GM12872 (cell line): ENCODE data around the gene S100Z.

ENCODE experiments used
- TF ChIP-seq, protein P1 (sequence below): IDR thresholded peaks from 3 replicates; pipeline ENCODE4 v1.5.1; 2011; ENCODE audit warnings: low read depth, mild to moderate bottlenecking, low read length, moderate library complexity; ENCODE audit not compliant: insufficient read depth

S100Z gene

DNA sequence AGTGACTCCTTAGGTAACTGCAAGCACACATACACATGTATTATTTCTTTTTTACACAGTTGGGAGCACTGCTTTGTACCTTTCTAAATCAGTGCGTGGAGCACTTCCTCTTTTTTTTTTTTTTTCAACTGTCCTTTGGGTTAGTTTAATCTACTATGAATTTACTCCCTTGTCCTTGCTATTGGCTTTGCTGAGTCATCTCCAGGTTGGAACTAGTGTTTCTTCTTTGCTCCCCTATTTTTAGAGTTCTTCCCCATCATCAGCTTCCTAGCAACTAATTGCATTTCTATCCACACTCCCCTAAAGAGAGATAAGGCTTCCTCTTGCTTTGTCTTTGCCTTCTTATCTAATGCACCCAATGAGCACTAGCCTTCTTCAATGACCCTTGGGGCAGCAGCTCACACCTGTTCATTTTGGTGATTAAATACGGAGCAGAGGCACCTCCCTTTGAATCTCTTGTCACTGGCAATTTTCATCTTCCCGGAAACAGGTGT, 24.3 kb downstream of the S100Z start:
- TF ChIP-seq, protein P1, sequence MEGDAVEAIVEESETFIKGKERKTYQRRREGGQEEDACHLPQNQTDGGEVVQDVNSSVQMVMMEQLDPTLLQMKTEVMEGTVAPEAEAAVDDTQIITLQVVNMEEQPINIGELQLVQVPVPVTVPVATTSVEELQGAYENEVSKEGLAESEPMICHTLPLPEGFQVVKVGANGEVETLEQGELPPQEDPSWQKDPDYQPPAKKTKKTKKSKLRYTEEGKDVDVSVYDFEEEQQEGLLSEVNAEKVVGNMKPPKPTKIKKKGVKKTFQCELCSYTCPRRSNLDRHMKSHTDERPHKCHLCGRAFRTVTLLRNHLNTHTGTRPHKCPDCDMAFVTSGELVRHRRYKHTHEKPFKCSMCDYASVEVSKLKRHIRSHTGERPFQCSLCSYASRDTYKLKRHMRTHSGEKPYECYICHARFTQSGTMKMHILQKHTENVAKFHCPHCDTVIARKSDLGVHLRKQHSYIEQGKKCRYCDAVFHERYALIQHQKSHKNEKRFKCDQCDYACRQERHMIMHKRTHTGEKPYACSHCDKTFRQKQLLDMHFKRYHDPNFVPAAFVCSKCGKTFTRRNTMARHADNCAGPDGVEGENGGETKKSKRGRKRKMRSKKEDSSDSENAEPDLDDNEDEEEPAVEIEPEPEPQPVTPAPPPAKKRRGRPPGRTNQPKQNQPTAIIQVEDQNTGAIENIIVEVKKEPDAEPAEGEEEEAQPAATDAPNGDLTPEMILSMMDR: no peak

DNA sequence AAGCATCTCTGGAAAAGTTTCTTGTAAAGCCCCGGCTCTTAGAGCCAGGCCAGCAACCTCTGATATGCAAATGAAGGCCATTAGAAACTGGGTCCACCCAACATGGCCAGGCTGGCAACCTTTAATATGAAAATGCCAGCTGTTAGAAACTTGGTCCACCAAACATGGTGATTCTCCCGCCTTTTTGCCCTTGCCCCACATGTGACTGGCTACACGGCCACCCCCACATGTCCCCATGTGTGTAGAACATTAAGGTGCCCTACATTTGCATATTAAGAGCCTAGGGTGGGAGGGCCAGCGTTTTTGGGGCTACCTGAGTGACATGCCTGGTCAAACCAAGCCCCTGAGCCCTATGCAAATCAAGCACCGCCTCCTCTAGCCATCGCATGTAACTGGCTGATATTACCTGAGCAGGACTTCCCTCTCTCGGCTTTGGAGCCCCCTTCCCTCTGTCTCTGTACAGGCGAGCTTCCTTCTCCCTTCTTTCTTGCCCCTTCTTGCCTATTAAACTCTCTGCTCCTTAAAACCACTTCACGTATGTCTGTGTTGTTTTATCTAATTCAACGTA, 39.0 kb downstream of the S100Z start:
- TF ChIP-seq, protein P1: no peak

DNA sequence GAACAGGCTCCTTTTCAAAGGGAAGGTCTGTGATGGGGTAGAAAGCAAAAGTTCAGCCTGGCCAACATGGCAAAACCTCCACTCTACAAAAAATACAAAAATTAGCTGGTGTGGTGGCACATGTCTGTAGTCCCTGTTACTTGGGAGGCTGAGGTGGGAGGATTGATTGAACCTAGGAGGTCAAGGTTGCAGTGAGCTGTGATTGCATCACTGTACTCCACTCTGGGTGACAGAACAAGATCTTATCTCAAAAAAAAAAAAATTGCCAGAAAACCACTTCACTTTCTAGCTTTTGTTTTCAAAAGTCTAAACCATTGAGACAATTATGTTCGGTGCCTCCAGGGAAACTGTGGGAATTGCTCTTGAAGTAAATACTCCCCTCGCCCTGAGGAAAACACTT, 43.5 kb downstream of the S100Z start:
- TF ChIP-seq, protein P1: no peak

DNA sequence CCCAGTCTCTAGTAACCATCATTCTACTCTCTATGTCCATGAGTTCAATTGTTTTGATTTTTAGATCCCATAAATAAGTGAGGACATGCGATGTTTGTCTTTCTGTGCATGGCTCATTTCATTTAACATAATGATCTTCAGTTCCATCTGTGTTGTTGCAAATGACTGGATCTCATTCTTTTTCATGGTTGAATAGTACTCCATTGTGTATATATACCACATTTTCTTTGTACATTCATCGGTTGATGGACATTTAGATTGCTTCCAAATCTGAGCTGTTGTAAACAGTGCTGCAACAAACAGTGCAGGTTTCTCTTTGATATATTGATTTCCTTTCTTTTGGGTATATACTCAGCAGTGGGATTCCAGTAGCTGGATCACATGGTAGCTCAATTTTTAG, 46.4 kb downstream of the S100Z start:
- TF ChIP-seq, protein P1: no peak

DNA sequence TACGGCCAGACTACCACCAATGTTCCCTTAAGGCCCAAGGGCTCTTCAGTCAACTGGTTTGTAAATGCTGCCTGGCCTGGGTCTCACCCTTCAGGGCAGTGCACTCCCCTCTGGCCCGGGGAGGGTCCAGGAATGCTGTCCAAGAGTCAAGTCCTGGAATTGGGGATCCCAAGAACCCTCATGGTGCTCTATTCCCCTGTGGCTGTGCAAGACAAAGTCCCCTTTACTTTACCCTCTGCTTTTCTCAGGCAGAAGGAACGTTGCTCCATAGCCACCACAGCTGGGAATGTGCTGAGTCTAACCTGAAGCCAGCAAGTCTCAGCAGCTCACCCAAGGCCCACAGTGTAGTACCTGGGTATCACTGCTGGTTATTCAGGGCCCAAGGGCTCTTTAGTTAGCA, 51.7 kb downstream of the S100Z start:
- TF ChIP-seq, protein P1: no peak

DNA sequence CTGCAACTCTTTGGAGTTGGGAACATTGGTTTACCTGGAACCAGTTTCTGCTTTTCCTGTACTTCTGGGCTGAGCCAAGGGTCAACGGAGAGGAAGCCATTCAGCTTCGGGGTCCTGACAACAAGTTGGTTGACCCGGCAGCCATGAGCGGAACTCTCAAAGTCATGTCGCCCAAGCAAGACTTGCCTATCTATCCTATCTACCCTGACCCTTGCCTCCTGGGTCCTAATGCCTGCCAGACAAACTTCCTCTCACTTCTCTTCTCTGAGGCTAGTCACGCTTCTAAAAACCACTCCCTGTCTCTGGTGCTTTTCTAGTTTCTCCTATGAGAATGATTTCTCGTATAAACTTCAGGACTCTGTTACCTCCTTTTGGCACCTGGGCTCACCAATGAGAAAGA, 58.4 kb downstream of the S100Z start:
- TF ChIP-seq, protein P1: no peak

DNA sequence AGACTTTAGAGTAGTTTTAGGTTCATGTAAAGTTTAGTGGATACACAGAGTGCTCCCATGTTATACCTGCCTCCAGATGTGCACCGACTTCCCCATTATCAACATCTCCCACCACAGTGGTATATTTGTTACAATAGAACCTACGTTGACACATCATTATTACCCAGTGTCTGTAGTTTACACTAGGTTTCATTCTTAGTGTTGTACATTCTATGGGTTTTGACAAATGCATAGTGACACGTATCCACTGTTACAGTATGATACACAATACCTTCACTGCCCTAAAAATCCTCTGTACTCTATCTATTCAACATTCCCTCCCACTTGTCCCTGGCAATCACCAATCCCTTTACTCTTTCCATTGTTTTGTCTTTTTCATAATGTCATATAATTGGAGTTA, 68.7 kb downstream of the S100Z start:
- TF ChIP-seq, protein P1: no peak
